ENCODE data around the gene MACROD1. TPM values are rescaled to one million over a fixed set of nuclear protein-coding genes. Genes with fewer than 3 reads are reported as not detected.

The MACROD1 gene
- total RNA-seq, 1 experiment from 2014 or later: 36.9 TPM

- TF ChIP-seq ZNF532 (CRISPR knock-in tag; IDR thresholded peaks at IDR 0.05; ENCODE audit: borderline replicate concordance): no peak
- TF ChIP-seq ZNF425 (CRISPR knock-in tag; conservative IDR thresholded peaks at IDR 0.05): no peak
- TF ChIP-seq ESRRA (CRISPR knock-in tag; IDR thresholded peaks at IDR 0.05; ENCODE audit: borderline replicate concordance): no peak
- no peak for TF ChIP-seq CTCF (IDR thresholded peaks at IDR 0.05)
Observed at GRCh38 chr11:64042301-64042700, 123.6 kb downstream of the MACROD1 start (continued).

GRCh38 chr11:64041846-64042245 is 124.1 kb downstream of the MACROD1 start:
- peaks cover 3% of the 10 kb centered on the region; the same call in 1 of the 2 replicates for H3K4me1 Mint-ChIP-seq
- ChIA-PET POLR2A (interaction anchor here (1.2 kb wide), 1 partner anchor 12 kb away, joined by 3 read pairs; no protein-coding TSS in a partner anchor), CTCF (interaction anchor here (0.9 to 2.9 kb wide), 19 partner anchors 9 to 107 kb away, joined by 3 to 23 read pairs (median 5); no protein-coding TSS in a partner anchor)
- no peak overlapping the region for H3K27ac Mint-ChIP-seq
- no peak for DNase-seq (ENCODE audit: low spot score)
- peaks cover 100% of the 10 kb centered on the region for H3K27me3 Mint-ChIP-seq (ENCODE audit: low read depth)
- H3K4me3 Mint-ChIP-seq: no peak overlapping the region
- H3K36me3 Mint-ChIP-seq: no peaks in the 10 kb centered on the region
- ATAC-seq: no peak
- TF ChIP-seq TEAD4 (CRISPR knock-in tag; IDR thresholded peaks at IDR 0.05) (no peak), GRHL2 (CRISPR knock-in tag; IDR thresholded peaks at IDR 0.05; ENCODE audit: insufficient replicate concordance, severe bottlenecking) (no peak), ZNF219 (CRISPR knock-in tag; IDR thresholded peaks at IDR 0.05; ENCODE audit: borderline replicate concordance) (no peak), GABPB1 (CRISPR knock-in tag; IDR thresholded peaks at IDR 0.05) (no peak), EMX1 (CRISPR knock-in tag; IDR thresholded peaks at IDR 0.05) (no peak), NFYB (CRISPR knock-in tag; conservative IDR thresholded peaks at IDR 0.05; ENCODE audit: low read depth) (no peak), CREM (CRISPR knock-in tag; IDR thresholded peaks at IDR 0.05) (no peak), USF2 (CRISPR knock-in tag; IDR thresholded peaks at IDR 0.05) (no peak)
- no peaks in the 10 kb centered on the region for H3K9me3 Mint-ChIP-seq

- CTCF ChIA-PET: interaction anchor here (0.6 to 2.9 kb wide), 40 partner anchors 8 to 274 kb away, joined by 3 to 23 read pairs (median 5); partner anchors contain the start of gene STIP1
- Mint-ChIP-seq H3K4me1 (peaks cover 3% of the 10 kb centered on the region; the same call in 1 of the 2 replicates), H3K27me3 (ENCODE audit: low read depth) (peaks cover 97% of the 10 kb centered on the region), H3K27ac (no peak overlapping the region), H3K36me3 (no peaks in the 10 kb centered on the region), H3K4me3 (no peak overlapping the region), H3K9me3 (no peaks in the 10 kb centered on the region)
- TF ChIP-seq NR2C2 (CRISPR knock-in tag; IDR thresholded peaks at IDR 0.05) (peak; percentile 49; the same call in 1 of the 2 replicates), GABPB1 (CRISPR knock-in tag; IDR thresholded peaks at IDR 0.05) (no peak), CTCF (IDR thresholded peaks at IDR 0.05) (peak; percentile 35)
- POLR2A ChIA-PET: interaction anchor here (0.6 to 1.2 kb wide), 2 partner anchors 13 to 1512 kb away, joined by 3 read pairs; no protein-coding TSS in a partner anchor
- ATAC-seq: peak; percentile 72
- DNase-seq (ENCODE audit: low spot score): peak; percentile 72
Observed at GRCh38 chr11:64040684-64041322, 125.1 kb downstream of the MACROD1 start.

All from WTC11 (cell line).